LNCAP (cell line): ENCODE measurements around the gene FTO.

ENCODE experiments used
- CTCF ChIP-seq: fragments of 450-650 bp; IDR thresholded peaks from 2 replicates; pipeline ENCODE4 v1.5.1; 2017; ENCODE audit warnings: mild to moderate bottlenecking

FTO gene

GRCh38 chr16:54153240-54153934 lies 449.4 kb downstream of the FTO start:
- TF ChIP-seq CTCF = no peak

GRCh38 chr16:54156349-54156748 lies 452.4 kb downstream of the FTO start:
- TF ChIP-seq CTCF = no peak

GRCh38 chr16:54158986-54159385 lies 455.0 kb downstream of the FTO start:
- TF ChIP-seq CTCF = no peak

- no peak for TF ChIP-seq CTCF
Measured at GRCh38 chr16:54159490-54160080, 455.6 kb downstream of the FTO start.

GRCh38 chr16:54160252-54160860 lies 456.4 kb downstream of the FTO start:
- no peak for TF ChIP-seq CTCF

GRCh38 chr16:54160939-54161897 lies 457.3 kb downstream of the FTO start:
- TF ChIP-seq CTCF = no peak

- no peak for TF ChIP-seq CTCF
Measured at GRCh38 chr16:54163197-54163843, 459.4 kb downstream of the FTO start.
